Osteocyte (in vitro differentiated cells): Measurements from ENCODE around the gene BORCS8. TPM values are rescaled to one million over a fixed set of nuclear protein-coding genes. Genes with fewer than 3 reads are reported as not detected.
A peak's percentile ranks its signal among the peaks of the same experiment; 100 is the strongest.

ENCODE experiments used
- DNase-seq: peaks from one replicate; pipeline ENCODE4 v3.0.0; 2021; ENCODE audit warnings: mixed read lengths; ENCODE audit not compliant: unreplicated experiment; ENCODE audit errors: extremely low spot score
- H3K27ac Mint-ChIP-seq: one replicate; pipeline ENCODE4 v1.8.0; 2021; ENCODE audit warnings: mild to moderate bottlenecking, mixed read lengths; ENCODE audit not compliant: unreplicated experiment
- H3K27me3 Mint-ChIP-seq: one replicate; pipeline ENCODE4 v1.8.0; 2021; ENCODE audit warnings: mixed read lengths; ENCODE audit not compliant: unreplicated experiment
- H3K36me3 Mint-ChIP-seq: one replicate; pipeline ENCODE4 v1.8.0; 2021; ENCODE audit warnings: mixed read lengths; ENCODE audit not compliant: unreplicated experiment
- H3K4me1 Mint-ChIP-seq: one replicate; pipeline ENCODE4 v1.8.0; 2021; ENCODE audit warnings: mixed read lengths; ENCODE audit not compliant: unreplicated experiment
- H3K4me3 Mint-ChIP-seq: one replicate; pipeline ENCODE4 v1.8.0; 2021; ENCODE audit warnings: mild to moderate bottlenecking, moderate library complexity, mixed read lengths; ENCODE audit not compliant: unreplicated experiment
- H3K9me3 Mint-ChIP-seq: one replicate; pipeline ENCODE4 v1.8.0; 2021; ENCODE audit warnings: mixed read lengths; ENCODE audit not compliant: unreplicated experiment
- total RNA-seq: library from RNA; stranded (reverse); gene quantifications from 2 replicates; pipeline ENCODE4 v1.2.1, GENCODE V29; 2021
- TF ChIP-seq, protein P1 (sequence below): fragments of 200-600 bp; sonication (generic); IDR thresholded peaks from 2 replicates; pipeline ENCODE4 v1.5.0; 2021; ENCODE audit warnings: antibody characterized with exemption, mild to moderate bottlenecking, moderate library complexity

BORCS8 gene
- total RNA-seq, 1 donor from 2014 or later: 24.4 TPM

DNA sequence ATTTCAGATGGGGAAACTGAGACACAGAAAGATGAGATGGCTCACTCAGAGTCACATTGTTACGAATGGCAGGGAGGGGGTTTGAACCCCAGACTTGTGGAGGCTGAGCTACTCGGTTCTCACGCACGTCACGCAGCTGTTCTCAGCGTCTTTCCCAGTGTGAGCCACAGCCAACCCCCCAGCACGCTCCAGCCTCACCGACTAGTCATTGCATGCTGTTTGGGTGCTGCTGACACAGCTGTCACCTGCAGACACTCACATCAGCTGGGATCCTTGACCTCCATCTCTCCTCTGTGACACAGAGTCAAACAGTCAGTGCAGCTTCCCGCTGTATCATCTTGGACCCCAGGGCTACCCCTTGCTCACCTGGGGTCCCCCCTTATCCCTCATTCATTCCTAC lies 17.4 kb upstream of the BORCS8 start:
- H3K36me3 Mint-ChIP-seq: no peaks in the 10 kb centered on the region
- H3K27me3 Mint-ChIP-seq: peaks cover 33% of the 10 kb centered on the region
- DNase-seq: no peak
- TF ChIP-seq, protein P1, sequence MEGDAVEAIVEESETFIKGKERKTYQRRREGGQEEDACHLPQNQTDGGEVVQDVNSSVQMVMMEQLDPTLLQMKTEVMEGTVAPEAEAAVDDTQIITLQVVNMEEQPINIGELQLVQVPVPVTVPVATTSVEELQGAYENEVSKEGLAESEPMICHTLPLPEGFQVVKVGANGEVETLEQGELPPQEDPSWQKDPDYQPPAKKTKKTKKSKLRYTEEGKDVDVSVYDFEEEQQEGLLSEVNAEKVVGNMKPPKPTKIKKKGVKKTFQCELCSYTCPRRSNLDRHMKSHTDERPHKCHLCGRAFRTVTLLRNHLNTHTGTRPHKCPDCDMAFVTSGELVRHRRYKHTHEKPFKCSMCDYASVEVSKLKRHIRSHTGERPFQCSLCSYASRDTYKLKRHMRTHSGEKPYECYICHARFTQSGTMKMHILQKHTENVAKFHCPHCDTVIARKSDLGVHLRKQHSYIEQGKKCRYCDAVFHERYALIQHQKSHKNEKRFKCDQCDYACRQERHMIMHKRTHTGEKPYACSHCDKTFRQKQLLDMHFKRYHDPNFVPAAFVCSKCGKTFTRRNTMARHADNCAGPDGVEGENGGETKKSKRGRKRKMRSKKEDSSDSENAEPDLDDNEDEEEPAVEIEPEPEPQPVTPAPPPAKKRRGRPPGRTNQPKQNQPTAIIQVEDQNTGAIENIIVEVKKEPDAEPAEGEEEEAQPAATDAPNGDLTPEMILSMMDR: no peak
- H3K4me3 Mint-ChIP-seq: no peak overlapping the region
- no peaks in the 10 kb centered on the region for H3K4me1 Mint-ChIP-seq
- H3K9me3 Mint-ChIP-seq: no peaks in the 10 kb centered on the region
- no peak overlapping the region for H3K27ac Mint-ChIP-seq

DNA sequence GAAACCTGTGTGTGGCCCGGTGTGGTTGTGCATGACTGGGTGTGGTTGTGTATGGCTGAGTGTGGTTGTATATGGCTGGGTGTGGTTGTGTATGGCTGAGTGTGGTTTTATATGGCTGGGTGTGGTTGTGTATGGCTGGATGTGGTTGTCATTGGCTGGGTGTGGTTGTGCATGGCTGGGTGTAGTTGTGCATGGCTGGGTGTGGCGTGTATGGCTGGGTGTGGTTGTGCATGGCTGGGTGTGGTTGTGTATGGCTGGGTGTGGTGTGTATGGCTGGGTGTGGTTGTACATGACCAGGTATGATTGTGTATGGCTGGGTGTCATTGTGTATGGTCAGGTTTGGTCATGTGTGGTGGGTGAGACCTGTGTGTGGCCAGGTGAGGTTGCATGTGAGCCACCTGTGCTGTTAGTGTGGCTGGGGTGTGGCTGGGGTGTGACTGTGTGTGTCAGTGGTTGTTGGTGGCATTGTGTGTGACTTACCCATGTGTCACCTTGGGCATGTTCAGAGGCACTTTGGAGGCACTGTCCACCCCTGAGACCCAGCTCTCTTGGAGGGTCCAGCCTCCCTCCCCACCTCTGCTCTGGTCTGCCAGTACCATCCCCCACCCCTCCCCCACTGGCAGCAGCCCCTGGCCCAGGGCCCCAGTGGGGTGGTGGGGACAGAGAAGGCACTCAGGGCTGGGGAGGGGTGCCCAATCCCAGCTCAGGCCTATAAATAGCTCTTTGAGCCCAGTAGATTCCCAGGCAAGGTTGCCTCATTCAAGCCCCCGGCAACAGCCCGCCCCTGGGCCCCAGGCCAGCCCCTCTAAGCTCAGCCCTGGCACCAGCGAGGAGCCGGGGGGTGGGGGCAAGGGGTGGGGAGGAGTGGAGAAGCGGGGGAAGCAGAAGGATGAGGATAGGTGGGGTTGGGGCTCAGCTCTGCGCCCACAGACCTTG lies 16.0 kb upstream of the BORCS8 start:
- peaks cover 4% of the 10 kb centered on the region for H3K4me1 Mint-ChIP-seq

DNA sequence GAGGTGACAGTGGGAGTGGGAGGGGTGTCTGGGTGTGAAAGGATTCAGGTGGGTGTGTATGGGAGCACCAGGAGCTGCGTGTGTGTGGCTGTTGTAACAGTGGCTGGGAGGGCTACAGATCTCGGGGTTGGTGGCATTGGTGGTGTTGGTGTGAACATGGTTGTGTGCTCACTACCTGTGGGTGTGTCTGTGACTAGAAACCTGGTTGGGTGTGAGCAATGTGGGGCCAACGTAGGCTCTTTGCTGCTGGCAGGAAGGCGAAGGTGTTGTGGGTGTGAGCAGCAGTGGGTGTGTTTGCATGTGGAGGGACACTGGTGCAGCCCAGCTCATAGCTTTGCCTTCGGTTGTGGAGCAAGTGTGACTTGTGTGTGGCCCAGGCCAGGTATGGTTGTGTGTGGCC lies 15.0 kb upstream of the BORCS8 start:
- H3K27me3 Mint-ChIP-seq: peaks cover 16% of the 10 kb centered on the region
- peaks cover 13% of the 10 kb centered on the region for H3K4me1 Mint-ChIP-seq
- H3K4me3 Mint-ChIP-seq: no peak overlapping the region
- H3K36me3 Mint-ChIP-seq: no peaks in the 10 kb centered on the region
- H3K9me3 Mint-ChIP-seq: no peaks in the 10 kb centered on the region
- DNase-seq: no peak
- H3K27ac Mint-ChIP-seq: no peak overlapping the region
- TF ChIP-seq, protein P1: no peak

More for the DNA sequence above, 16.0 kb upstream of the BORCS8 start:
- DNase-seq: no peak
- Mint-ChIP-seq H3K36me3 (no peaks in the 10 kb centered on the region), H3K9me3 (no peaks in the 10 kb centered on the region), H3K27me3 (peaks cover 20% of the 10 kb centered on the region), H3K4me3 (no peak overlapping the region), H3K27ac (no peak overlapping the region)
- TF ChIP-seq, protein P1: no peak

DNA sequence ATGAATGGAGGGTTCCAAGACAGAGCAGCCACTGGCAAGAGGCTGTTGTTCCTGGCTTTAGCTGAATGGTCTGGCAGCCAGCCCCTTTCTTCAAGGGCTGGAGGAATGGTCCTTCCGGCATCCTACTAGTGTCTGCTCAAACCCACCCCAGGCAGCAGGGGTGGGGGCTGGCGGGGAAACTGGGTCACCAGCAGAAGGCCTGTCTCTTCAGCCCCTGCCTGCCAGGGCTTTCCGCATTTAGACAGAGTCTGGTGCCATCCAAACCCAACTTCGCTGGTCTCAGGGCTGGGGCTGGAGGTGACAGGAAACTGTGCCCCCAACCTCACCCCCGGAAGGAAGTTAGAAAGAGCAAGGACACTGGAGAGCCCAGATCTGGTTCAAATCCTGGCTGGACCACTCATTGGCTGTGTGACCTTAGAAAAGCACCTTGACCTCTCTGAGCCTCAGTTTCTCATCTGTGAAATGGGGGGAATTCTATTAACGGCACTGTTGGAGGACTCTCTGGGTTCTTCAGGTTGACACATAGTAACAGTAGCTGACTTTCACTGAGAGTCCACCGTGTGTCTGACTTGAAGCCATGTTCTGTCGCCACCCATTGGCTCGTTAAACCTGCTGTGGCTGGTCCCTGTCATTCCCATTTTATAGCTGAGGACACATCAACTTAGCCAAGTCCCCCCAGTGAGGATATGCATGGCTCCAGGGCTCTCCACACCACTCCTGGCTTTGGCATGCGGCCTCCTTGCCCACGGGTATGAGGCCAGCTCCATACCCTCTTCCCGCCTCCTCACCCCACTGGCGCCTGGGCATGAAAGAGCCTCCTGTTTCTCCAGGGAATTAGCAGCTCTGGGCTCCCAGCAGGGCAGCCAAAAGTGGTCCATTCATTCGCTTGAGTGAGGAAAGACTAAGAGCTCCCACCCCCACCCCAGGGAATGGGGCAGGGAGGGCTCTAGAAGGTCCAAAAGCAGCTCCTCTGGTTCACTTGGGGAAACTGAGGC lies 13.8 kb upstream of the BORCS8 start:
- TF ChIP-seq, protein P1: no peak
- DNase-seq: no peak
- Mint-ChIP-seq H3K4me3 (peak overlapping the region; percentile 10), H3K27me3 (peaks cover 9% of the 10 kb centered on the region), H3K27ac (no peak overlapping the region), H3K9me3 (no peaks in the 10 kb centered on the region), H3K4me1 (peaks cover 13% of the 10 kb centered on the region), H3K36me3 (no peaks in the 10 kb centered on the region)
